8988T (cell line): Measurements from ENCODE around the gene ZFP91.

Source experiments
- DNase-seq: peaks from one replicate; pipeline ENCODE4 v3.0.0; 2011

ZFP91 gene

GRCh38 chr11:58636587-58636986, 57.7 kb downstream of the ZFP91 start:
- no peak for DNase-seq

GRCh38 chr11:58637371-58637770, 58.5 kb downstream of the ZFP91 start:
- no peak for DNase-seq

GRCh38 chr11:58639103-58639502, 60.2 kb downstream of the ZFP91 start:
- no peak for DNase-seq

GRCh38 chr11:58639669-58640068, 60.8 kb downstream of the ZFP91 start:
- no peak for DNase-seq

- DNase-seq: no peak
These were observed 61.6 kb downstream of the ZFP91 start for GRCh38 chr11:58640386-58641023.

- DNase-seq: no peak
These were observed 62.5 kb downstream of the ZFP91 start for GRCh38 chr11:58641341-58641740.

GRCh38 chr11:58641803-58642581, 63.1 kb downstream of the ZFP91 start:
- no peak for DNase-seq

GRCh38 chr11:58645854-58646253, 67.0 kb downstream of the ZFP91 start:
- DNase-seq: no peak

GRCh38 chr11:58647141-58647699, 68.4 kb downstream of the ZFP91 start:
- no peak for DNase-seq

- DNase-seq: no peak
These were observed 69.0 kb downstream of the ZFP91 start for GRCh38 chr11:58647866-58648265.

- DNase-seq: no peak
These were observed 70.8 kb downstream of the ZFP91 start for GRCh38 chr11:58649623-58650022.

- no peak for DNase-seq
These were observed 71.6 kb downstream of the ZFP91 start for GRCh38 chr11:58650496-58650895.

GRCh38 chr11:58652726-58653280, 73.9 kb downstream of the ZFP91 start:
- no peak for DNase-seq

- DNase-seq: peak; percentile 37
These were observed 75.4 kb downstream of the ZFP91 start for GRCh38 chr11:58654079-58654907.

- DNase-seq: no peak
These were observed 76.0 kb downstream of the ZFP91 start for GRCh38 chr11:58654908-58655296.

GRCh38 chr11:58656348-58656747, 77.5 kb downstream of the ZFP91 start:
- no peak for DNase-seq

- no peak for DNase-seq
These were observed 79.8 kb downstream of the ZFP91 start for GRCh38 chr11:58658623-58659022.

GRCh38 chr11:58659404-58659803, 80.5 kb downstream of the ZFP91 start:
- no peak for DNase-seq

- DNase-seq: no peak
These were observed 81.2 kb downstream of the ZFP91 start for GRCh38 chr11:58659910-58660570.
